Chondrocyte (in vitro differentiated cells): Measurements from ENCODE around the gene HEATR3. TPM values are rescaled to one million over a fixed set of nuclear protein-coding genes. Genes with fewer than 3 reads are reported as not detected.

Experiments
- DNase-seq: peaks from one replicate; pipeline ENCODE4 v3.0.0; 2021; ENCODE audit warnings: mixed read lengths, low spot score
- H3K27ac Mint-ChIP-seq: one replicate; pipeline ENCODE4 v1.8.0; 2021; ENCODE audit warnings: mild to moderate bottlenecking, moderate library complexity, mixed read lengths; ENCODE audit not compliant: unreplicated experiment
- H3K27me3 Mint-ChIP-seq: 2 replicates; pipeline ENCODE4 v1.8.0; 2021; ENCODE audit warnings: low read depth, mixed read lengths
- H3K36me3 Mint-ChIP-seq: 2 replicates; pipeline ENCODE4 v1.8.0; 2021; ENCODE audit warnings: low read depth, mixed read lengths
- H3K4me1 Mint-ChIP-seq: 2 replicates; pipeline ENCODE4 v1.8.0; 2021; ENCODE audit warnings: low read depth, mild to moderate bottlenecking, mixed read lengths
- H3K4me3 Mint-ChIP-seq: one replicate; pipeline ENCODE4 v1.8.0; 2021; ENCODE audit warnings: mild to moderate bottlenecking, moderate library complexity, mixed read lengths; ENCODE audit not compliant: unreplicated experiment
- H3K9me3 Mint-ChIP-seq: 2 replicates; pipeline ENCODE4 v1.8.0; 2021; ENCODE audit warnings: low read depth, mixed read lengths
- total RNA-seq: library from RNA; stranded (reverse); gene quantifications from 3 replicates; pipeline ENCODE4 v1.2.1, GENCODE V29; 2021
- TF ChIP-seq, protein P1 (sequence below): fragments of 200-600 bp; sonication (generic); IDR thresholded peaks from 2 replicates; pipeline ENCODE4 v1.5.0; 2021; ENCODE audit warnings: antibody characterized with exemption, mild to moderate bottlenecking, moderate library complexity

The HEATR3 gene
- total RNA-seq, 1 donor from 2014 or later, result 17.3 TPM

- Mint-ChIP-seq H3K27ac (no peak overlapping the region), H3K4me3 (no peak overlapping the region), H3K27me3 (peaks cover 4% of the 10 kb centered on the region), H3K9me3 (no peaks in the 10 kb centered on the region), H3K4me1 (no peaks in the 10 kb centered on the region), H3K36me3 (no peaks in the 10 kb centered on the region)
- TF ChIP-seq, protein P1, sequence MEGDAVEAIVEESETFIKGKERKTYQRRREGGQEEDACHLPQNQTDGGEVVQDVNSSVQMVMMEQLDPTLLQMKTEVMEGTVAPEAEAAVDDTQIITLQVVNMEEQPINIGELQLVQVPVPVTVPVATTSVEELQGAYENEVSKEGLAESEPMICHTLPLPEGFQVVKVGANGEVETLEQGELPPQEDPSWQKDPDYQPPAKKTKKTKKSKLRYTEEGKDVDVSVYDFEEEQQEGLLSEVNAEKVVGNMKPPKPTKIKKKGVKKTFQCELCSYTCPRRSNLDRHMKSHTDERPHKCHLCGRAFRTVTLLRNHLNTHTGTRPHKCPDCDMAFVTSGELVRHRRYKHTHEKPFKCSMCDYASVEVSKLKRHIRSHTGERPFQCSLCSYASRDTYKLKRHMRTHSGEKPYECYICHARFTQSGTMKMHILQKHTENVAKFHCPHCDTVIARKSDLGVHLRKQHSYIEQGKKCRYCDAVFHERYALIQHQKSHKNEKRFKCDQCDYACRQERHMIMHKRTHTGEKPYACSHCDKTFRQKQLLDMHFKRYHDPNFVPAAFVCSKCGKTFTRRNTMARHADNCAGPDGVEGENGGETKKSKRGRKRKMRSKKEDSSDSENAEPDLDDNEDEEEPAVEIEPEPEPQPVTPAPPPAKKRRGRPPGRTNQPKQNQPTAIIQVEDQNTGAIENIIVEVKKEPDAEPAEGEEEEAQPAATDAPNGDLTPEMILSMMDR, result no peak
- no peak for DNase-seq
Observed at GRCh38 chr16:50056226-50056625, 9.5 kb upstream of the HEATR3 start.

- Mint-ChIP-seq H3K4me1 (no peaks in the 10 kb centered on the region), H3K27ac (no peak overlapping the region), H3K4me3 (no peak overlapping the region), H3K9me3 (no peaks in the 10 kb centered on the region), H3K36me3 (no peaks in the 10 kb centered on the region), H3K27me3 (no peaks in the 10 kb centered on the region)
- TF ChIP-seq, protein P1, result no peak
- peak; percentile 56 for DNase-seq
Observed at GRCh38 chr16:50058091-50058771, 7.5 kb upstream of the HEATR3 start.

GRCh38 chr16:50059111-50059510 is 6.7 kb upstream of the HEATR3 start:
- H3K27ac Mint-ChIP-seq, result no peak overlapping the region
- no peak overlapping the region for H3K4me3 Mint-ChIP-seq
- DNase-seq, result no peak
- H3K27me3 Mint-ChIP-seq, result no peaks in the 10 kb centered on the region
- no peaks in the 10 kb centered on the region for H3K4me1 Mint-ChIP-seq
- H3K36me3 Mint-ChIP-seq, result no peaks in the 10 kb centered on the region
- TF ChIP-seq, protein P1, result no peak
- H3K9me3 Mint-ChIP-seq, result no peaks in the 10 kb centered on the region

GRCh38 chr16:50059669-50060068 is 6.1 kb upstream of the HEATR3 start:
- no peak overlapping the region for H3K27ac Mint-ChIP-seq
- H3K27me3 Mint-ChIP-seq, result no peaks in the 10 kb centered on the region
- H3K4me1 Mint-ChIP-seq, result no peaks in the 10 kb centered on the region

DNA sequence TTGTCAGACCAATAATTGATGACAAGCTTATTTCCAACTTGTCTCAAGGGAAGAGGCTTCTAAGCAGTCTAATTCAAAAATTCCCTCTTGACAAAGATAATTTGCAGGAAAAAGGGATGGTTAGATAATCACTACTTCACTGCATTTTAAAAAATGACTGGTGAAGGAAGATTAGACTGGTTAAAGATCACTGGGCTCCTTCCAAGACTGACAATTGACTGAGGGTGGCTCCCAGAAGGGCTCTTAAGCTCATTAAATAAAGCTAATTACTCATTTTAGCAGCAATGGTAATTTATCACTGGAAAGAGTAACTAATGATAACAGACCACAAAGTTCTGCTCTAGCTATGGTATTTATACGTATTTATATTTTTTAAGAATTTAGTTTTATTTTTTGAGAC is 4.4 kb upstream of the HEATR3 start:
- Mint-ChIP-seq H3K4me3 (no peak overlapping the region), H3K27me3 (no peaks in the 10 kb centered on the region), H3K27ac (no peak overlapping the region), H3K4me1 (peaks cover 3% of the 10 kb centered on the region), H3K36me3 (no peaks in the 10 kb centered on the region), H3K9me3 (no peaks in the 10 kb centered on the region)
- TF ChIP-seq, protein P1, result no peak
- DNase-seq, result no peak

More at GRCh38 chr16:50059669-50060068, 6.1 kb upstream of the HEATR3 start:
- Mint-ChIP-seq H3K9me3 (no peaks in the 10 kb centered on the region), H3K4me3 (no peak overlapping the region), H3K36me3 (no peaks in the 10 kb centered on the region)
- no peak for DNase-seq
- TF ChIP-seq, protein P1, result no peak
